B cell (primary cell): ENCODE data around the gene HDAC10. TPM values are rescaled to one million over a fixed set of nuclear protein-coding genes. Genes with fewer than 3 reads are reported as not detected.

ENCODE experiments used
- ATAC-seq: fragments of 200-7000 bp; cut with Tn5 transposase; one replicate; pipeline ENCODE4 v1.10.0; 2021; ENCODE audit warnings: low read depth, mild to moderate bottlenecking, moderate number of reproducible peaks, moderate library complexity
- CTCF ChIA-PET: fragments of 350-600 bp; sonication (Branson Sonifier 250); formaldehyde crosslinking; loops from one replicate; lab custom pipeline; 2021; ENCODE audit warnings: antibody characterized with exemption, inconsistent platforms; lab: Charles Lee
- POLR2A ChIA-PET: fragments of 350-600 bp; sonication (Branson Sonifier 250); formaldehyde crosslinking; loops from one replicate; lab custom pipeline; 2021; ENCODE audit warnings: antibody characterized with exemption; lab: Charles Lee
- DNase-seq: peaks from one replicate; pipeline ENCODE4 v3.0.0; 2013
- H2AFZ ChIP-seq: 2 replicates; pipeline ENCODE4 v1.6.1; 2012; ENCODE audit warnings: mild to moderate bottlenecking, low read depth, low read length; ENCODE audit not compliant: insufficient read depth, poor library complexity, severe bottlenecking
- H3K27ac ChIP-seq, 2 donors: 1 replicate in 1 of 2; 2 replicates in 1 of 2; pipeline ENCODE4 v1.5.1; 2012 to 2013; ENCODE audit warnings: low read length in 2 of 2, mild to moderate bottlenecking in 2 of 2, moderate library complexity in 1 of 2
- H3K27me3 ChIP-seq, 4 experiments: fragments of 200-600 bp in 1 of 4; sonication (generic) in 1 of 4; replicated peaks in 1 of 4; 1 replicate in 2 of 4; 2 replicates in 2 of 4; pipeline versions ENCODE4 v1.6.1 to v1.7.0; 2013 to 2016; ENCODE audit warnings: low read length in 3 of 4, mild to moderate bottlenecking in 2 of 4, mixed read lengths in 1 of 4, moderate library complexity in 1 of 4; ENCODE audit not compliant: insufficient read depth in 4 of 4, control insufficient read depth in 3 of 4; ENCODE audit errors: control extremely low read depth in 1 of 4
- H3K36me3 ChIP-seq, 2 experiments: replicated peaks in 1 of 2; 1 replicate in 1 of 2; 2 replicates in 1 of 2; pipeline versions ENCODE4 v1.6.1 to v1.7.1; 2013; ENCODE audit warnings: low read length in 1 of 2; ENCODE audit not compliant: insufficient read depth in 2 of 2, control insufficient read depth in 1 of 2; ENCODE audit errors: control extremely low read depth in 1 of 2, extremely low read depth in 1 of 2
- H3K4me1 ChIP-seq, 2 donors: fragments of 200-600 bp in 1 of 2; sonication (generic) in 1 of 2; 1 replicate in 1 of 2; 2 replicates in 1 of 2; pipeline versions ENCODE4 v1.5.1 to v1.6.1; 2013 to 2017; ENCODE audit warnings: low read length in 2 of 2; ENCODE audit not compliant: control insufficient read depth in 2 of 2, insufficient read depth in 2 of 2
- H3K4me2 ChIP-seq: replicated peaks from 2 replicates; pipeline ENCODE3; 2012; ENCODE audit warnings: mild to moderate bottlenecking, low read depth, low read length; ENCODE audit not compliant: poor library complexity, severe bottlenecking
- H3K4me3 ChIP-seq, 5 experiments: fragments of 200-600 bp in 1 of 5; sonication (generic) in 1 of 5; 1 replicate in 3 of 5; 2 replicates in 2 of 5; pipeline versions ENCODE4 v1.5.1 to v1.7.0; 2011 to 2016; ENCODE audit warnings: low read length in 4 of 5, mild to moderate bottlenecking in 4 of 5, low read depth in 2 of 5, control low read depth in 1 of 5, moderate library complexity in 1 of 5; ENCODE audit not compliant: insufficient read depth in 1 of 5; ENCODE audit errors: control extremely low read depth in 1 of 5, extremely low read depth in 1 of 5
- H3K79me2 ChIP-seq: fragments of 200-600 bp; sonication (generic); one replicate; pipeline ENCODE4 v1.6.0; 2016; ENCODE audit warnings: low read length; ENCODE audit not compliant: control insufficient read depth, insufficient read depth
- H3K9ac ChIP-seq: fragments of 200-600 bp; sonication (generic); 2 replicates; pipeline ENCODE4 v1.6.1; 2017; ENCODE audit warnings: mild to moderate bottlenecking, low read length, moderate library complexity
- H3K9me3 ChIP-seq, 3 donors: one replicate each; pipeline versions ENCODE4 v1.6.1 to v1.7.1; 2013; ENCODE audit warnings: low read length in 2 of 3; ENCODE audit not compliant: control insufficient read depth in 2 of 3, insufficient read depth in 1 of 3; ENCODE audit errors: control extremely low read depth in 1 of 3
- H4K20me1 ChIP-seq: 2 replicates; pipeline ENCODE4 v1.6.0; 2012; ENCODE audit warnings: mild to moderate bottlenecking, low read length; ENCODE audit not compliant: insufficient read depth, control insufficient read depth, poor library complexity, severe bottlenecking
- H3K27ac Mint-ChIP-seq: one replicate; pipeline ENCODE4 v1.8.0; 2021; ENCODE audit warnings: mixed read lengths
- H3K27me3 Mint-ChIP-seq: one replicate; pipeline ENCODE4 v1.8.0; 2021; ENCODE audit warnings: mixed read lengths
- H3K4me1 Mint-ChIP-seq: one replicate; pipeline ENCODE4 v1.8.0; 2021; ENCODE audit warnings: mixed read lengths
- H3K4me3 Mint-ChIP-seq: one replicate; pipeline ENCODE4 v1.8.0; 2021; ENCODE audit warnings: mixed read lengths
- H3K9me3 Mint-ChIP-seq: one replicate; pipeline ENCODE4 v1.8.0; 2022; ENCODE audit warnings: mixed read lengths; ENCODE audit not compliant: insufficient read depth
- WGBS: methylation state at CpG from one replicate; pipeline ENCODE4 v1.1.5; 2013; ENCODE audit warnings: missing lambda C conversion rate; ENCODE audit not compliant: insufficient coverage; 5-methylcytosine and 5-hydroxymethylcytosine counted together
- intact Hi-C: fragments of 100-400 bp; cut with micrococcal nuclease; formaldehyde crosslinking; loops from one replicate; pipeline ENCODE4 v1.10.0; 2022
- polyA plus RNA-seq: library from polyadenylated mRNA; depleted of rRNA; stranded (reverse); fragments of >200 nt; gene quantifications from 2 replicates; pipeline ENCODE4 v1.2.3, GENCODE V29; 2012
- total RNA-seq, 2 donors: library from RNA; stranded (reverse); fragments of 120-200 nt in 1 of 2; gene quantifications; 1 replicate in 1 of 2; 2 replicates in 1 of 2; pipeline versions ENCODE4 v1.2.3 to v1.2.4, GENCODE V29; 2013 to 2022
- TF ChIP-seq, protein P1 (sequence below): fragments of 200-600 bp; IDR thresholded peaks from one replicate; pipeline ENCODE4 v1.8.0; 2022; ENCODE audit warnings: antibody characterized with exemption, mild to moderate bottlenecking

The HDAC10 gene
- total and polyA plus RNA-seq, 2 donors (not counting 1 experiment from before 2014, with no cell fraction given), result 136 to 187 TPM

DNA sequence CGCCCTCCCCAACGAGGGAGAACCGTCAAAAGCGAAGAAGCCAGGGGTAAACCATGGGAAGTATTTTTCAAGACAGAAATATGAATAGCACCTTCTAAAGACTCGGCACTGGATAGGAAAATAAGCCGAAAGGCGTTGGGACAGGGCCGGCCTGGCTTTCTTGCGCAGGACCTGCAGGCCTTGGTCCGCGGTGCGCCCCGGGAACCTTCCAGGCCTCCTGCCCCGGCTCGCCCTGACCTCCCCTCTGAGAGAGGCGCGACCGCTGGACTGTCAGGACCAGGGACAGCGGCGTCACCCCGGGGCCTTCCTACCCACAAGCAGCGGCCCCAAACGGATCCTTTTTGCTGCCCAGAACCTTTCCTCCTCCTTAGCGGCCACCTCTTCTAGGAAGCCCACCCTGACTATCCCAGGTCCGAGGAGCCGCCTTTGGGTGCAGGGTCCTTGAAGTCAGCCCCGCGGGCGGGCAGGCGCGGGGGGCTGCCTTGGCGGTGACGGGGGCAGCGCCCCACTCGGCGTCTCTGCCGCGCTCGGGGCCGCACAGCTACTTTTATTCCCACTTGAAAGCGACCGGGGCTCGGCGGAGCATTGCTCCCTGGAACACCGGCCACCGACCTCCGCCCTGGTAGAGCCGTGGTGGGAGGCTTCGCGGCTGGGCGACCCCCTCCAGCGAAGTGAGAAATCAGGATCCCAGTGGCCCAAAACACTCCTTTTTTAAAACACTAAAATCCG, 19.8 kb upstream of the HDAC10 start:
- peak overlapping the region; percentile 80 for H3K4me3 Mint-ChIP-seq
- H2AFZ ChIP-seq, result peak overlapping the region; percentile 47
- H3K4me1 Mint-ChIP-seq, result peaks cover 19% of the 10 kb centered on the region
- H3K36me3 ChIP-seq, result no peaks in the 10 kb centered on the region
- peak overlapping the region; percentile 70 for H3K9ac ChIP-seq
- peak overlapping the region in 4 of 5 experiments; percentile 43 to 79 (median 62) for H3K4me3 ChIP-seq
- peaks cover 0 to 23% (median 9%) of the 10 kb centered on the region in 4 experiments for H3K27me3 ChIP-seq
- H3K27me3 Mint-ChIP-seq, result no peaks in the 10 kb centered on the region
- DNase-seq (peak; percentile 82), ATAC-seq (peak; percentile 58)
- intact Hi-C loops, result loop anchor here (1.0 to 2.0 kb wide), 5 partner anchors 18 to 350 kb away; partner anchors contain the start of gene TUBGCP6
- TF ChIP-seq, protein P1, sequence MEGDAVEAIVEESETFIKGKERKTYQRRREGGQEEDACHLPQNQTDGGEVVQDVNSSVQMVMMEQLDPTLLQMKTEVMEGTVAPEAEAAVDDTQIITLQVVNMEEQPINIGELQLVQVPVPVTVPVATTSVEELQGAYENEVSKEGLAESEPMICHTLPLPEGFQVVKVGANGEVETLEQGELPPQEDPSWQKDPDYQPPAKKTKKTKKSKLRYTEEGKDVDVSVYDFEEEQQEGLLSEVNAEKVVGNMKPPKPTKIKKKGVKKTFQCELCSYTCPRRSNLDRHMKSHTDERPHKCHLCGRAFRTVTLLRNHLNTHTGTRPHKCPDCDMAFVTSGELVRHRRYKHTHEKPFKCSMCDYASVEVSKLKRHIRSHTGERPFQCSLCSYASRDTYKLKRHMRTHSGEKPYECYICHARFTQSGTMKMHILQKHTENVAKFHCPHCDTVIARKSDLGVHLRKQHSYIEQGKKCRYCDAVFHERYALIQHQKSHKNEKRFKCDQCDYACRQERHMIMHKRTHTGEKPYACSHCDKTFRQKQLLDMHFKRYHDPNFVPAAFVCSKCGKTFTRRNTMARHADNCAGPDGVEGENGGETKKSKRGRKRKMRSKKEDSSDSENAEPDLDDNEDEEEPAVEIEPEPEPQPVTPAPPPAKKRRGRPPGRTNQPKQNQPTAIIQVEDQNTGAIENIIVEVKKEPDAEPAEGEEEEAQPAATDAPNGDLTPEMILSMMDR, result no peak
- no peaks in the 10 kb centered on the region for H3K9me3 Mint-ChIP-seq
- peaks cover 11% of the 10 kb centered on the region for H4K20me1 ChIP-seq
- no peaks in the 10 kb centered on the region for H3K79me2 ChIP-seq
- POLR2A ChIA-PET, result interaction anchor here (0.6 to 0.7 kb wide), 3 partner anchors 31 to 93 kb away, joined by 4 to 11 read pairs (median 8); no protein-coding TSS in a partner anchor
- peaks cover 23 to 34% of the 10 kb centered on the region in 2 donors for H3K4me1 ChIP-seq
- H3K9me3 ChIP-seq, result no peaks in the 10 kb centered on the region
- no peak overlapping the region for H3K27ac ChIP-seq
- peak overlapping the region; percentile 96 for H3K4me2 ChIP-seq
- peak overlapping the region; percentile 10 for H3K27ac Mint-ChIP-seq
- WGBS, result 1% methylated on average over 53 of the region's 53 CpGs
- CTCF ChIA-PET, result interaction anchor here (0.7 to 1.9 kb wide), 4 partner anchors 51 to 123 kb away, joined by 3 to 6 read pairs (median 3); no protein-coding TSS in a partner anchor
